H9 (cell line): Measurements from ENCODE around the gene APLF. TPM values are rescaled to one million over a fixed set of nuclear protein-coding genes. Genes with fewer than 3 reads are reported as not detected.
"Not testable (repeated sequence)": the region's sequence is repeated elsewhere in the genome, so short reads cannot be mapped to it uniquely, and the experiment has no call there.

Experiments
- DNase-seq: peaks from one replicate; pipeline ENCODE4 v3.0.0-alpha.2; 2017
- H2AFZ ChIP-seq: one replicate; pipeline ENCODE4 v1.6.1; 2013; ENCODE audit warnings: mild to moderate bottlenecking, low read length, control low read depth, moderate library complexity
- H2AK5ac ChIP-seq: 2 replicates; pipeline ENCODE4 v1.6.1; 2013; ENCODE audit warnings: low read length, control low read depth, mixed read lengths; ENCODE audit not compliant: insufficient read length
- H2BK120ac ChIP-seq: one replicate; pipeline ENCODE4 v1.6.1; 2013; ENCODE audit warnings: low read depth, mild to moderate bottlenecking, low read length, control low read depth, inconsistent platforms; ENCODE audit not compliant: poor library complexity, severe bottlenecking
- H2BK12ac ChIP-seq: 2 replicates; pipeline ENCODE4 v1.6.1; 2013; ENCODE audit warnings: low read length, control low read depth, mixed read lengths, low read depth; ENCODE audit not compliant: insufficient read length
- H2BK15ac ChIP-seq: 2 replicates; pipeline ENCODE4 v1.6.1; 2013; ENCODE audit warnings: low read depth, low read length, control low read depth
- H2BK20ac ChIP-seq: one replicate; pipeline ENCODE4 v1.6.1; 2013; ENCODE audit warnings: low read depth, mild to moderate bottlenecking, low read length, control low read depth, inconsistent platforms; ENCODE audit not compliant: poor library complexity, severe bottlenecking
- H2BK5ac ChIP-seq: 2 replicates; pipeline ENCODE4 v1.6.1; 2013; ENCODE audit warnings: low read length, control low read depth, mixed read lengths; ENCODE audit not compliant: insufficient read length
- H3K14ac ChIP-seq: 2 replicates; pipeline ENCODE4 v1.6.1; 2013; ENCODE audit warnings: low read length, control low read depth; ENCODE audit not compliant: insufficient read depth
- H3K18ac ChIP-seq: 2 replicates; pipeline ENCODE4 v1.6.1; 2013; ENCODE audit warnings: low read depth, mild to moderate bottlenecking, mixed read lengths, low read length, control low read depth; ENCODE audit not compliant: insufficient read length
- H3K23ac ChIP-seq: 2 replicates; pipeline ENCODE4 v1.6.1; 2013; ENCODE audit warnings: low read length, control low read depth, mixed read lengths, low read depth; ENCODE audit not compliant: insufficient read length
- H3K23me2 ChIP-seq: 2 replicates; pipeline ENCODE4 v1.6.1; 2013; ENCODE audit warnings: low read depth, mild to moderate bottlenecking, mixed read lengths, low read length, control low read depth; ENCODE audit not compliant: insufficient read length, poor library complexity, severe bottlenecking
- H3K27ac ChIP-seq: 2 replicates; pipeline ENCODE4 v1.5.1; 2013; ENCODE audit warnings: low read length, control low read depth, mixed read lengths, low read depth; ENCODE audit not compliant: insufficient read length
- H3K27me3 ChIP-seq: 2 replicates; pipeline ENCODE4 v1.6.1; 2013; ENCODE audit warnings: low read length, control low read depth, inconsistent platforms; ENCODE audit not compliant: insufficient read depth
- H3K4ac ChIP-seq: 2 replicates; pipeline ENCODE4 v1.6.1; 2013; ENCODE audit warnings: low read depth, mild to moderate bottlenecking, control low read depth, inconsistent platforms, low read length, moderate library complexity
- H3K4me1 ChIP-seq: 2 replicates; pipeline ENCODE4 v1.6.1; 2013; ENCODE audit warnings: low read length, control low read depth, inconsistent platforms; ENCODE audit not compliant: insufficient read depth
- H3K4me2 ChIP-seq: 2 replicates; pipeline ENCODE4 v1.6.1; 2013; ENCODE audit warnings: low read length, control low read depth, mixed read lengths; ENCODE audit not compliant: insufficient read length, insufficient read depth
- H3K56ac ChIP-seq: 2 replicates; pipeline ENCODE4 v1.6.1; 2013; ENCODE audit warnings: low read depth, mild to moderate bottlenecking, mixed read lengths, low read length, control low read depth; ENCODE audit not compliant: insufficient read length
- H3K79me1 ChIP-seq: 2 replicates; pipeline ENCODE4 v1.6.1; 2013; ENCODE audit warnings: low read depth, mild to moderate bottlenecking, moderate library complexity, low read length, control low read depth, inconsistent platforms; ENCODE audit not compliant: insufficient read depth, poor library complexity, severe bottlenecking
- H3K79me2 ChIP-seq: 2 replicates; pipeline ENCODE4 v1.6.1; 2013; ENCODE audit warnings: low read length, control low read depth, inconsistent platforms; ENCODE audit not compliant: insufficient read depth
- H3K9ac ChIP-seq: 2 replicates; pipeline ENCODE4 v1.6.1; 2013; ENCODE audit warnings: low read length, control low read depth, mixed read lengths; ENCODE audit not compliant: insufficient read length; ENCODE audit errors: extremely low read depth
- H3K9me3 ChIP-seq: one replicate; pipeline ENCODE4 v1.6.1; 2013; ENCODE audit warnings: low read depth, low read length, inconsistent platforms; ENCODE audit not compliant: control insufficient read depth
- H3T11ph ChIP-seq: one replicate; pipeline ENCODE4 v1.6.1; 2013; ENCODE audit warnings: mild to moderate bottlenecking, low read length, control low read depth, inconsistent platforms
- H4K20me1 ChIP-seq: one replicate; pipeline ENCODE4 v1.6.1; 2013; ENCODE audit not compliant: control insufficient read depth, insufficient read length, insufficient read depth
- H4K5ac ChIP-seq: 2 replicates; pipeline ENCODE4 v1.6.1; 2013; ENCODE audit warnings: low read depth, mild to moderate bottlenecking, mixed read lengths, low read length, control low read depth; ENCODE audit not compliant: insufficient read length
- H4K8ac ChIP-seq: replicated peaks from 2 replicates; pipeline ENCODE4 v1.6.1; 2013; ENCODE audit warnings: low read length, control low read depth, mixed read lengths, low read depth; ENCODE audit not compliant: insufficient read length
- H4K91ac ChIP-seq: 2 replicates; pipeline ENCODE4 v1.6.1; 2013; ENCODE audit warnings: low read depth, mild to moderate bottlenecking, moderate library complexity, mixed read lengths, low read length, control low read depth; ENCODE audit not compliant: insufficient read length
- H3K27ac Mint-ChIP-seq, 3 experiments: 2 replicates in 2 of 3; 3 replicates in 1 of 3; pipeline ENCODE4 v1.8.0; 2020 to 2021; ENCODE audit warnings: mixed read lengths in 3 of 3, mild to moderate bottlenecking in 1 of 3, moderate library complexity in 1 of 3
- H3K27me3 Mint-ChIP-seq: 2 replicates; pipeline ENCODE4 v1.8.0; 2021; ENCODE audit warnings: low read depth, mild to moderate bottlenecking, moderate library complexity, mixed read lengths
- H3K36me3 Mint-ChIP-seq, 3 experiments: 2 replicates in 2 of 3; 3 replicates in 1 of 3; pipeline ENCODE4 v1.8.0; 2020 to 2021; ENCODE audit warnings: low read depth in 3 of 3, mixed read lengths in 3 of 3; ENCODE audit not compliant: insufficient read depth in 1 of 3
- H3K4me1 Mint-ChIP-seq, 2 experiments: 2 replicates each; pipeline ENCODE4 v1.8.0; 2020; ENCODE audit warnings: mixed read lengths in 2 of 2
- H3K4me3 Mint-ChIP-seq, 2 experiments: 2 replicates in 1 of 2; 3 replicates in 1 of 2; pipeline ENCODE4 v1.8.0; 2020 to 2021; ENCODE audit warnings: mild to moderate bottlenecking in 2 of 2, mixed read lengths in 2 of 2, moderate library complexity in 1 of 2
- H3K9me3 Mint-ChIP-seq, 2 experiments: 2 replicates in 1 of 2; 3 replicates in 1 of 2; pipeline ENCODE4 v1.8.0; 2020; ENCODE audit warnings: mild to moderate bottlenecking in 2 of 2, mixed read lengths in 2 of 2, moderate library complexity in 1 of 2
- WGBS: extraction: QIAGEN DNeasy Blood & Tissue Kit; methylation state at CpG from one replicate; pipeline ENCODE4 v1.1.7; 2013; ENCODE audit warnings: missing lambda C conversion rate, low lambda C conversion rate, mixed read lengths; ENCODE audit not compliant: insufficient read length; ENCODE audit errors: extremely low coverage; 5-methylcytosine and 5-hydroxymethylcytosine counted together
- total RNA-seq: library from RNA; stranded (reverse); gene quantifications from 2 replicates; pipeline ENCODE4 v1.2.1, GENCODE V29; 2021

APLF gene
- total RNA-seq, 1 experiment from 2014 or later: 3.7 TPM

GRCh38 chr2:68527343-68528081 lies 60.1 kb downstream of the APLF start:
- not testable (repeated sequence) for H3K18ac ChIP-seq, H2BK20ac ChIP-seq, H2AK5ac ChIP-seq, H3K14ac ChIP-seq, H4K91ac ChIP-seq, H3T11ph ChIP-seq, H3K56ac ChIP-seq, H4K5ac ChIP-seq, H3K4ac ChIP-seq, H3K27me3 Mint-ChIP-seq, H2AFZ ChIP-seq, H2BK15ac ChIP-seq, H2BK12ac ChIP-seq, H2BK120ac ChIP-seq, H3K9me3 ChIP-seq, H3K79me2 ChIP-seq, H3K27me3 ChIP-seq, H4K8ac ChIP-seq, H3K4me1 Mint-ChIP-seq, H3K9ac ChIP-seq, H3K4me1 ChIP-seq, H3K27ac Mint-ChIP-seq, H2BK5ac ChIP-seq, H3K4me2 ChIP-seq, H3K27ac ChIP-seq, H3K23ac ChIP-seq, H3K79me1 ChIP-seq, H4K20me1 ChIP-seq, DNase-seq, H3K23me2 ChIP-seq, H3K4me3 Mint-ChIP-seq
- H3K9me3 Mint-ChIP-seq: peaks cover 0 to 11% of the 10 kb centered on the region in 2 experiments; a peak in 2 of 5 replicates
- no CpG with 5 or more reads among the region's 38 CpGs for WGBS
- H3K36me3 Mint-ChIP-seq: peaks cover 10 to 27% (median 18%) of the 10 kb centered on the region in 3 experiments; a peak in 6 of 7 replicates

GRCh38 chr2:68529156-68529555 lies 61.8 kb downstream of the APLF start:
- not testable (repeated sequence) for H4K91ac ChIP-seq, H3K56ac ChIP-seq, H4K5ac ChIP-seq, H3K9me3 ChIP-seq, H3K27ac ChIP-seq, H2AFZ ChIP-seq, H2BK20ac ChIP-seq, H4K20me1 ChIP-seq, H3K79me2 ChIP-seq, H3K4me2 ChIP-seq, H2BK15ac ChIP-seq, H3K4me1 Mint-ChIP-seq, H3T11ph ChIP-seq, H3K27ac Mint-ChIP-seq, H3K23me2 ChIP-seq, H2AK5ac ChIP-seq, H3K18ac ChIP-seq, H3K23ac ChIP-seq, H4K8ac ChIP-seq, H3K4me1 ChIP-seq, H3K79me1 ChIP-seq, H3K4me3 Mint-ChIP-seq, H2BK12ac ChIP-seq, H3K4ac ChIP-seq, H3K27me3 Mint-ChIP-seq, DNase-seq, H2BK120ac ChIP-seq, H3K9ac ChIP-seq, H2BK5ac ChIP-seq, H3K14ac ChIP-seq, H3K27me3 ChIP-seq
- peaks cover 10 to 27% (median 18%) of the 10 kb centered on the region in 3 experiments; a peak in 6 of 7 replicates for H3K36me3 Mint-ChIP-seq
- peaks cover 0 to 11% of the 10 kb centered on the region in 2 experiments; a peak in 2 of 5 replicates for H3K9me3 Mint-ChIP-seq
- no CpG with 5 or more reads among the region's 16 CpGs for WGBS
